NT2/D1 (cell line): Measurements from ENCODE around the gene ANXA9.

Experiments
- SUZ12 ChIP-seq: IDR thresholded peaks from 2 replicates; pipeline ENCODE4 v1.6.1; 2011; ENCODE audit not compliant: insufficient read length, insufficient read depth; ENCODE audit errors: extremely low read depth
- YY1 ChIP-seq: IDR thresholded peaks from 2 replicates; pipeline ENCODE4 v1.6.1; 2011; ENCODE audit not compliant: insufficient read length, insufficient read depth
- ZNF274 ChIP-seq: IDR thresholded peaks from 2 replicates; pipeline ENCODE4 v1.6.1; 2011; ENCODE audit warnings: mild to moderate bottlenecking, low read depth, low read length

DNA sequence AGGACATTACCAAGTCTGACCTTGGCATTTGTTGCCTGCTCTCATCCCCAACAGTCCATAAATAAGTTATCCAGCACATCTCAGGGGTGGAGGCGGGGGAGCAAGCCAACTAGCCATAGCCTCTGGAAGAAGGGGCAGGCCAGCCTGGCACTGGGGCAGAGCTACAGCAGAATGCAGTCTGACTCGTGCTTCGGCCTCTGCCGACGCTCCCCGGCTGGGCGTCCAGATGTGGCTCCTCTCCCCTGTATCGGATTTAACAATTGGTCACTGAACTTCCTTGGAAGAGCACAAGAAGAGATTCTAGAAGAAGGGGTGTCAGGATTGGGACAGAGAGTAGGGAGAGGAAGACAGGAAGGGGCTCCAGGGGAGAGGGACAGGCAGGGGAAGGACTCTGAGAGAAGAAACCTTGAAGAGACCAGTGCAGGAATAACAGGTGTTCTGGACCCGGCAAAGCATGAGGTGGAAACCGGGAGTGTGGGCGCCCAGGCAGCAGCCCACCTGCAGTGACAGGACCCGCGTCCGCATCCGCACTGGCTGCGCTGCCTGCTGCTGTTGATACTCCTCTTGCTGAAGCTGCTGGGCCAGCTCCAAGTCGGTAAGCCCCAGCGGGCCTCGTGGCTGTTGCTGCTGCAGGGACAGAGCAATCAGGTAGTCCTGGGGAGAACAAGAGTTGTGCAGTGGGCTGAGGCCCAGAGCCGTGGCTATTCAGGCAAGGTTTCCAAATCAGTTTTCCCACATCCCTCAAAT, 15.2 kb downstream of the ANXA9 start:
- no peak for TF ChIP-seq YY1
- TF ChIP-seq ZNF274 = no peak
- TF ChIP-seq SUZ12 = no peak
